T47D (cell line): Measurements from ENCODE around the gene ZSCAN26.
A peak's percentile ranks its signal among the peaks of the same experiment; 100 is the strongest.
"Not testable (repeated sequence)": the region's sequence is repeated elsewhere in the genome, so short reads cannot be mapped to it uniquely, and the experiment has no call there.

Experiments
- DNase-seq, 2 experiments: peaks; one replicate each; pipeline versions ENCODE4 v3.0.0 to v3.0.0-alpha.2; 2011 to 2012; ENCODE audit warnings: low read depth in 1 of 2, low spot score in 1 of 2
- JUND ChIP-seq: IDR thresholded peaks from 2 replicates; pipeline ENCODE4 v1.6.1; 2012; ENCODE audit warnings: low read depth
- in situ Hi-C: cut with HindIII; loops from 2 replicates; pipeline ENCODE4 v1.10.0; 2016; ENCODE audit warnings: low sequenced_read_pairs, low pct_unique_long_range_greater_than_20kb

The ZSCAN26 gene

GRCh38 chr6:28311139-28311823 is 44.3 kb downstream of the ZSCAN26 start:
- in situ Hi-C loops: no loop called here
- no peak for TF ChIP-seq JUND
- DNase-seq: no peak

DNA sequence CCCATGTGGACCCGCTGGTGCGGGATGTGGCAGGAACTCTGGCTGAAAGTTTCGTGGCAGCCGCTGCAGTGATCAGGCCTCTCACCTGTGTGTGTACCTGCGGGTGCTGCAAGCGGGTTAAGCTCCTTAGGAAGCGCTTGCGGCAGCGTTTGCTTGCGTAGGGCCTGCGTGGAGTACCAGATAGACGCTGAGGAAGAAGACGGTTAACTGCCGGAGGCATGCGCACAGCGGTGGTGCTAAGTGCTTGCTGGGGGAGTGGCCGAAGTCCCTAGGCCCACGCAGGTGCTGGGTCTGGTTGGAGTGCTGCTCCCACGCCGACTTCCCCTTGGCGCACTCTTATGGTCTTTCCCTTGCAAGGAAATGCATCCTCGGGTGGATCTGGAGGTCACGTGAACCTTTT is 46.0 kb downstream of the ZSCAN26 start:
- TF ChIP-seq JUND: no peak
- in situ Hi-C loops: no loop called here
- DNase-seq: no peak

GRCh38 chr6:28315628-28316027 is 48.7 kb downstream of the ZSCAN26 start:
- DNase-seq: no peak
- in situ Hi-C loops: no loop called here
- TF ChIP-seq JUND: no peak

GRCh38 chr6:28317866-28318265 is 50.9 kb downstream of the ZSCAN26 start:
- in situ Hi-C loops, DNase-seq: not testable (repeated sequence)

DNA sequence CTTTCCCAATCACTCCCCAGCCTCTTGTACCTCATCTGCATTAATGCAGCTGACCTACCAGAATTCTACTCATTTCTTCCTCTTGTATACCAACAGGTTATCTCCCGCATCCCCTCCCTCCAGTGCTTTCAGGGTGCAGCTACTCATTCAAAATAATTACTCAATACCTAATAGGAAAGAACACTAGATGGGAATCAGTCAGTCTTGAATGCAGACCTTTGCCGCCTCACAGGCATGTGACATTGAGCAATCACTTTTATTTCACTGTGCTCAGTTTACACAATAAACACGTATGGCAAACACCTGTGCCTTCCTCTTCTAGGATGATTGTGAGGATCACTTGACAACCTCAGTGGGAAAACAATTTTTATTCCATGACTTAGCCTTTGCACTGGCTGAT is 55.7 kb downstream of the ZSCAN26 start:
- TF ChIP-seq JUND: no peak
- in situ Hi-C loops: no loop called here
- peak in 1 of 2 experiments; percentile 30 for DNase-seq

DNA sequence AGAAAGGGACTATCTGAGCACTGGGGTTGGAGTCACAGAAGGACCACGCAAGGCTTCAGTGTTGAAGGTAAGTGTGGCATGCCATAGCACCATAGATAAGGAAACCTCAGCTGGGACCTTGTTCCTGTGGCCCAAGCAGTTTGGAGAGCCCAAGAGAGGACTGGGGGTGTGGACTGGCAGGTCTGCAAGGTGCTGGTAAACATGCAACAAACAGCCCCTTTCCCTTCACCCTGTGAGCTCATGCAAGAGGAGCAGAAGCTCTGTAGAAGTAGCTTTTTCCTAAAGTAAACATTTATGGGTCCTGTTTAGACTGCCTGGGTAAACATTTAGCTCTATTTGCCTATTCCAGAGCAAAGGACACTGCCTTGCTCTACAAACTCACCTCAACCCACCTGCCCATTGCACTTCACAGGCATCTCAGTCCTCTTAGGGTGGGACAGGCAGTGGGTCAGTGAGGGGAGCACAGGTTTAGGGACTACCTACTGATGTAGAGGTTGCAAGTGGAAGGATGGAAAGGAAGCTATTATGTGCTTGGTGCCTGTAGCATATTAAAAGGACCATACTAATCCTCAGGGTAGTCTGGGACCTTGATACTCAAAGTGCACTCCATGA is 57.0 kb downstream of the ZSCAN26 start:
- in situ Hi-C loops: no loop called here

GRCh38 chr6:28326371-28326948 is 59.5 kb downstream of the ZSCAN26 start:
- in situ Hi-C loops: no loop called here
- TF ChIP-seq JUND: no peak
- no peak for DNase-seq

More for the DNA sequence above, 57.0 kb downstream of the ZSCAN26 start:
- no peak for TF ChIP-seq JUND
- DNase-seq: peak in 1 of 2 experiments; percentile 22
